Measurements from ENCODE around the gene FBXO42.
"Not testable (repeated sequence)": the region's sequence is repeated elsewhere in the genome, so short reads cannot be mapped to it uniquely, and the experiment has no call there.

The FBXO42 gene

DNA sequence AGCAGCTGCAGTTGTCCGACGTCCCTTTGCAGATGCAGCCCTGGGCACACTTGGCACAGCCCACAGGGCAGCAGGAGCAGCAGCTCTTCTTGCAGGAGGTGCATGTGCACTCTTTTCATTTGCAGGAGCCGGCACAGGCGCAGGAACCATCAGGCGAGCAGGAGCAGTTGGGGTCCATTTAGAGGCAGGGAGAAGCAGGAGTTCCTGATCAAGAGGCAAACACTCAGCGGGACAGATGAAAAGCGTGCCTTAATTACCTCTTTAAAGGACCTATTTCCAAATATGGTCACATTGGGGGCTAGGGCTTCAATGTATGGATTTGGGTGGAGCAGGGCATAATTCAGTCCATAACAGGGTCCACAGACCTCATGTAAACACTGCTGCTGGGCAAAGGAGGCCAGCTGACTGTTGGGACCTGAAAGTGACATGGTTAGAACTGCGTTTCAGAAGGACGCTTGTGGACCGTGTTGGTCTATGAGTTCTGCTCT lies 111.0 kb downstream of the FBXO42 start:
- DNase-seq, result no peak

DNA sequence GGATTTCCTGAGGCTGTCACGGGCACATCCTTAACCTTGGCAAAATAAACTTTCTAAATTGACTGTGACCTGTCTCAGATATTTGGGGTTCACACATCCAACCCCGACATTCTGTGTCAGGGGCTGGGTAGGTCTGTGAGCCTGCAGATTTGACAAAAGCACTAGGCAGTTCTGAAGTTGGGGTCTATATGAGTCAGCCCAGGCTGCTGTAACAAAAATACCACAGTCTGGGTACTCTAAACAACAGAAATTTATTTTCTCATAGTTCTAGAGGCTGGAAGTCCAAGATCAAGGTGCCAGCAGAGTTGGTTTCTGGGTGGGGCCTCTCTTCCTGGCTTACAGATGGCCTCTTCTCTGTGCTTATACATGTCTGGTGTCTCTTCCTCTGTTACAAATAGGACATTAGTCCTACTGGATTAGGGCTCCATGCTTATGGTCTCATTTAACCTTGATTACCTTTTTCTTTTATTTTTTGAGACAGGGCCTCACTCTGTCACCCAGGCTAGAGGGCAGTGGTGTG lies 112.2 kb downstream of the FBXO42 start:
- DNase-seq, result no peak

DNA sequence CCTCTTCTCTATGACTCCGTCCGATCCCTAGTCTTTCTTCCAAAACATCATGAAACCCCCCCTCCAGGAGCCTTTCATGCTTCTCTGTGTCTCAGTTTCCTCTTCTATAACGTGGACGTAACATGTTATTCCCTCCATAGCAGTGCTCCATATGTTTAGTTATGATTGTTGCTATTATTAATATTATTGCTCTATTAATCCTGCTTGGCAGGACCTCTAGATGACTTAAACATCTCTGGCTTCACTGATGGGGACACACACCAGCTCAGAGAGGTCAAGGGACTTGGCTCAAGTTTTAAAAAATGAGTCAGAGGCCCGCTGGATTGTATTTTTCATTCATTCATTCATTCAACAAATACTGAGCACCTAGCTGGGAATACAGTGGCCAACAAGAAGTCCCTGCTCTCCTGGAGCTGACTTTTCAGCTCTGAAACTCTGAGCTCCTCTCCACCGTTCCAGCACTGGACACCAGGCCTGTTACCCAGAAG lies 114.9 kb downstream of the FBXO42 start:
- DNase-seq, result no peak

DNA sequence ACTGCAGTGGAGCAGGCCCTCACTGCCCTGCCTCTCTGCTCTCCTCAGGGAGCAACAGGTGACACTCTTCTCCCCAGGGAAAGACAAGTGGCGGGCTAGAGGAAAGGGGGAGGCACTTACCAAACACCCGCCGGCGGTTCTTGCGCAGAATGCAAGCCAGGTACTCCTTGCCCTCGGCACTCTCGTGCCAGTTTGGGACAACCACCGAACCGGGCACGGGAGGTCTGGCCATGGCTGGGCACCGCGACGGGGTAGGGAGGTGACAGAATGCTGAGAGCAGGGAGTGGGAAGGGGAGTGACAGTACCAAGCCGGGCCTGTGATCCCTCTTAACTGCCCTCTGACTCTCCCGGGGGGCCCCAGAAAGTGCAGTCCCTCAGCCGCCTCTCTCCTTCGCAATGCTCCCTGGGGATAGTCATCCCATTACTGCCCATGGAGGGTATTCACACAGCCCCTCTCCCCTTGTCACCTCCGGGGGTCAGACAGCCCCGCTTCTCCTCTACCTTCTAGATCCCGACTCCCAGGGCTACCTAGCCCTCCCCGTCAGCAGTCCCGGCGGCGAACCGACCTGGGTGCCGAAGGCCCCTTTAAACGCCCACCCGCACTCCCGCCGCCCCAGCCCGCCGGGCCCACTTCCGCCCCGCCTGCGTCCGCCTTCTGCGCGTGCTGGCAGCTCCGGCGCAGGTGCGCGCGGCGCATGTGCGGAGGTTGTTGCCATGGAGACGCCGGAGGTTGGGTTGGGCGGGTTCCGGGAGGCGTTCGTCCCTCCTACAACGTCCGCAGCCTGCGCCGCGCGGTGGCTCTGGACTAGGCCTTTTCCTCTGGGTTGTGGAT lies 115.6 kb downstream of the FBXO42 start, which contains the start of gene CPLANE2:
Gene CPLANE2, minus strand, starts transcription at position 673 of the 832 bp plus-strand sequence. Its CDS starts 441 bp downstream, at position 232.
- DNase-seq, result peak; percentile 91

DNA sequence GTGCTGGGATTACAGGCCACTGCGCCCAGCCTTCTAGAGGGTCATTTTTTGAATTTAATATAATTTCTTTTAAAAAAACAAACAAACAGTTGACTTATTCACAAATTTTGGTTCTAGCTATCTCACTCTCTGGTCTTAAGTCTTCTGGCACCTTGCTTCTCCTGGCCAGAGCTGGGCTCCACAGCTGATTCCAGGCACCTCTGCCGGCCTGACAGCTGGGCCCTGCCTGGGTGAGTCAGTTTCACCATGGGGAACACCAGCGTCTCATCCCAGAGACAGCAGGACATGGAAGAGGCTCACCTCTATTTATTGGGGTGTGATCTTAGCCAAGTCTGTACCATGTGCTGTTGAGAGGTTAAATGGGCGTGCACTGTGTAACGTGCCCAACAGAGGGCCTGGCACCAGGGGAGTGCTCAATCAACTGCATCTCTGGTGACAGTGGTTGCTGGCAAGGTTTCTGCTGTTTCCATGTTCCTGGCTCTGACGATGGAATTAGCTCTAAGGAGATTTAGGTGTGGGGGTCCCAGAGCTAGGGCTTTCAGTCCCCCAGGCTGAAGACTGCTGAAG lies 116.3 kb downstream of the FBXO42 start:
- DNase-seq, result no peak

DNA sequence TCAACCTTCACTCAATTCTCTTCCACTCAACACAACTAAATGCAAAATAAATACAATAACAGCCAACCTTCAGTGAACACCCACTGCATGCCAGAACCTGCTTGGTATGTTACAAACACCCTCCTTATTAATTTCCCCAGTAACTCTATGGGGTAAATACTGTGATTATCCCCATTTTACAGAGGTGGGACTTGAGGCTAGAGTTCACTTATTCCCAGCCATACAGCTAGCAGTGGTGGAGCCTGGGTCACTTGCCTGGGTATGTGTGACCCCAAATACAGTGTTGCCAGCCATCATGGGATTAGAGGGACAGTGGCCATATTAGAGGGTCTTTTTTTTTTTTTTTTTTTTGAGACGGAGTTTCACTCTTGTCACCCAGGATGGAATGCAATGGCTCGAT lies 116.9 kb downstream of the FBXO42 start:
- DNase-seq, result no peak

DNA sequence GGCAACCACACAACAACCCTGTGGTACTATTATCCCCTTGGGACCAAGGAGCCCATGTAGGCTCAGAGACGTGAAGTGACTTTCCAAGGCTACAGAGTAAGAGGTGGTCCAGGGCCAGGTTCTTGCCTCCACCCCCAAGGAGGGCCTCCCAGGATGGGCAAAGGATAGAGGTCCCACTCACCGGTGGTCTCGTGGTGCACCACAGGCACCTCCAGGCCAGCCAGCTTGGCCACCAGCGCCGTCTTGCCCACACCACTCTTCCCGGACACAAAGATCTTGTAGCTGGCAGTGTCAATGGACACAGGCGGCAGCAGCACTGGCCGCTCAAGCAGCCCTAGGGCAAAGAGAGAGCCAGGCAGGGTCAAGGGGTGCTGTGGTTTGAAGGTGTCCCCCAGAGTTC lies 118.8 kb downstream of the FBXO42 start:
- DNase-seq, result no peak

DNA sequence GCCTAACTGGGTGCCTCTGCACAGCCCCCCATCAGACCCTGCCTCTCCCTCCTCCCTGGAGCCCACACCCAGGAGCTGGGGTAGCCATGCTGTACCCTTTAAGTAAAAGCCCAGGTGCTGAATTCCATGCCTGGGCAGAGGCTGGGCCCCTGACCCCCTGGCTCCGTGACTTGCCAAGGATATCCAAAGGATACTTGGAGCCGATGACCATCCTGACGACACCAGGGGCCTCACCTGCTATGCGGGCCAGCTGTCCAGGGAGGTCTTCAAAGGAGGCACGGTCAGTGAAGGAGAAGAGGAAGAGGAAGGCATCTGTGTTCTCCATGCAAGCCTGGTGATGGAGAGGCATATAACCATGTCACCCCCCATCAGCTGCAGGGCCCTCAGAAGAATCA lies 120.0 kb downstream of the FBXO42 start:
- no peak for DNase-seq

DNA sequence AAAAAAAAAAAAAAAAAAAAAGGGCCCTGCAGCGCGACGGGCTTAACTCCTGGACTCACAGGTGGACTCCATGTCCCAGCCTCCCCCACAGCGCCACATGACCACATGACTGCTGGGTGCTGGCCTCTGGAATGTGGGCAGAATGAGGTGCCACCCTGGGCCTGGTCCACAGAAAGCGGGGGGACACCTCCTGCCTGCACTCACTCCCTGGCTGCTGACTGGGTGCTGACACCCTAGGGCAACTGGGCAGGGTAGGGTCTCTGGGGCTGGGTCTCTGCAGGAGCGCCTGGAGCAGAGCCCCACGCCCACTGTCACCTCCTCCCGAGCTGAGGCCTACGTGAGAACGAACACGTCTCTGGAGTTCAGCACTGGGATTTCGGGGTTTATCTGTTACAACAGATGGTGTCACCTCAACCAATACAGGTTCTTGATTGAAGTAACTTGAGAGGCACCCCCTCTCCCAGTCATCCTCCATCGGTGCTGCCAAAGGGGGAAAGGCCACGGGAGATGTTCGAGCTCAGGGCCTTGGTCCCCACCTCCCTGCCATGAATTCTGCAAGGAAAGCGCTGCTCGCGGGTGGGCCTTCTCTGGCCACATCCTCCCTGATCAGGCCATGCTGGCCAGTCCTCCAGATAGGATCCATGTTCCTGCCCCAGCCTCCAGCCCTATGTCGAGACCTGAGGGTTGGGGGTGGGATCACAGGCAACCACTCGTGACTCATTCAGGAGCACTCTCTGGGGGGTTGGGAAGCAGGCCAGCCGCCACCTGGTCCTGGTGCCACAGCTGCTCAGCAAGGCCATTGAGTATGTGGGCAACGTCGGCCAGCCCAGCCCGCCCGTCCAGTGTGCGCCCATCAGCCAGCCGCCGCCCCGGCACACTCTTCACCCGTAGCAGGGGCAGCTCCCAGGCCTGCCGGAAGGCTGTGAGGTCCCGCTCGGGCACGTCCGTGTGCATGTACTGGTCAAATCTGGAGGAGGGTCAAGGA lies 120.7 kb downstream of the FBXO42 start:
- DNase-seq, result no peak

DNA sequence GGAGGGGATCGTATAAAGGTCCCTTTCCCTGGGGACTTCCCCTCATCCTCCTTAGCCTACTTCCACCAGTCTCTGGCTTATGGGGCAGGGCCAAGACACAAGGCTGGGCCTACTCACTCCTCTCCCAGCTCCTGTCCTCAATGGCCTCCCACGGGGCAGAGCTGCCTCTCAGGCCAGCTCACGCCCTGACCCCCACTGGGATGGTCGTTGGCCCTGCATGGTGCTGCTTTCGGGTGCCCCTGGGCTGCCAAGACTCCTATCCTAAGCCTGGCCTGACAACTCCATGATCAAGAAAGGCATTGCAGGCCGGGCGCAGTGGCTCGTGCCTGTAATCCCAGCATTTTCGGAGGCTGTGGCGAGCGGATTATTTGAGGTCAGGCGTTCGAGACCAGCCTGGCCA lies 121.5 kb downstream of the FBXO42 start:
- no peak for DNase-seq

DNA sequence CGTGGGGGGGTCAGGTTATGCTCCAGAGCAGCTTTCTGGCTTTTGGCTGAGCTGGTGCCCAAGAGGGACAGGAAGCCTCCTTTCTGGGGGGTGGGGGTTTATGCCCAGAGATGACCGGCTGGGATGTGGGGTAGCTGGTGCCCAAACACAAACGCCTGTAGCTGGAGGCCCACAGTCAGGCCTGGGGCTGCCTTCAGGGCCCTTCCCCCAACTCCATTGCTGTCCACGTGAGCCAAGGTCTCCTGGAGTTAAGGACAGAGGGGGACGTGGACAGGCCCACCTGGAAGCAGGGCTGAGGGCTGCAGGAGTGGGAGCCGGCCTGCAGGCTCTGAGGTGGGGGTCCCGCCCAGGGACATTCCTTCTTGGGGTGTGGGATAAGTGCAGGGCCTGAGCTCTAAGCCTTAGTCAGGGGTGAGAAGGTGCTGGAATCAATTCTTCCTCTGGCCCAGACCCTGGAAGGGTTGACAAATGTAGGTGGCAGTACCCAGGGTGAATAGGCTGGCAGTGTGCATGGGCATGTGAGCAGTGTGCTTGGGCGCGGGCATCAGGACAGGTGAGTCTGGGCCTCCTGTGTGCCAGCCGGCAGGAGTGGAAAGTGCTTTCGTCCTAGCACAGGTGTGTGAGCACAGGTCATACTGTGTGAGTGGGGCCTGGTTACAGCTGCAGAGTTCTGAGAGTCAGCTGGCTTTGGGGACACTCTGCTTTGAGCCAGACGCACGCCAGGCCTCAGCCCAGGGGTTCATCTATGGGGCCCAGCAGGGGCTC lies 122.1 kb downstream of the FBXO42 start:
- no peak for DNase-seq

DNA sequence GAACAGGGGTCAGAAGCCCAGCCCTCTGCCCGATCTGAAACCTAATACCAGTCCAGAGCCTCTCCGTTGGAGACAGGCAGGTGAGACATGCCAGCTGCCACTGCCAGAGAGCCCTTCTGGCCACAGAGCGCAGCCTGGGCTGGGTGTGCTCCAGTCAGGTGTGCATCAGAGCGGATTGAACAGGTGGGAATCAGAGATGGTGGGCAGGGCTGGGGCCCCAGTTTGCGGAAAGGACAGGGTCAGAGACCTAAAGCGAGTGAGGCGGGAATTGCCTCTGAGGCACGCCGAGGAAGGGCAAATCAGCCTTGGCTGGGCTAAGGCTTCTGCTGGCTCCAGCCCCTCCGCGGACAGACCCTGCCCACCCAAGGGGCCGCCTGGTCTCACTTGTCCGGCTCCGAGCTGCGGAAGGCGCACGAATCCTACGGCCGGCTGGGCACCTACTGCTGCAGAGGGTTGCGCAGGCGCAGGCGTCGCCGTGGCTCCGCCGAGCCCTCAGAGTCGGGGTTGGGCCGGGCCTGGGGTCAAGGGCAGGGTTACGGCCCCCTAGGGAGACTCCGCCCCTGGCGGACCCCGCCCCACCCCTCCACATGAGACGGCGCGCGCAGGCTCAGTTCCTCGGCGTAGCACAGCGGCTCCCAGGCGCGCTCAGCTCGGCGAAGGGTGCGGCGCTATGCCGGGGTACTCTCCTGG lies 125.6 kb downstream of the FBXO42 start:
- no peak for DNase-seq

DNA sequence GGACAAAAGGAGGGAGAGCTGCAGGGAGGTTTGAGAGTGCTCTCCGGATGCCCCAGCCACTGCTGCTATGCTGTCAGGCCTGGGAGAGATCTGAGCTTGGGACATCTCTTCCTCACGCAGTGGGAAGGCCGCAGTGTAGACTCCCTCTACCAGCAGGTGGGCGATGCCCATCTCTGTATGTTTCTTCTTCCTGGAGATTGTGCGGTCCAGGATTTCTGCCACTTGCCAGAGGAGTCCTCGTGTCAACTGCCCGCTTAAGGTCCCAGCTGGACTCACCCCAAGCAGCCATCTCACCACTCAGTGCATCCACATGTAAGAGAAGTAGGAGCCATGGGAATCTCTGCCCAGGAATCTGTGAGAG lies 126.2 kb downstream of the FBXO42 start:
- no peak for DNase-seq

DNA sequence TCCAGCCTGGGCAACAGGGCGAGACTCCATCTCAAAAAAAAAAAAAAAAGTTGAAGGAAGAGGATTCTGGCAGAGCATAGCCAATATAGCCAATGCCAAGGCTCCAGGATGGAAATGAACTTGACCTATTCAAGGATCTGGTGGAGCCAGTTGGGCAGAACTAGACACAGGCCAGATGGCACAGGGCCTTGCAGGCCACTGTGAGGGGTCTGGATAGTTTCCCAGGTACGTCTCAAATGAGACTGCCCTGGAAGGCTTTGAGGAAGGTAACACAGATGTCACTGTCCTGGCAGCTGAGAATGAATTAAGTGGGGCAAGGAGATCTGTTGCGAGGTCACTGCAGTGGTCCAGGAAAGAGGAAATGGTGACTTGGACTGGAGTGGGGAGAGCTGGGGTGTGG lies 127.8 kb downstream of the FBXO42 start:
- no peak for DNase-seq

DNA sequence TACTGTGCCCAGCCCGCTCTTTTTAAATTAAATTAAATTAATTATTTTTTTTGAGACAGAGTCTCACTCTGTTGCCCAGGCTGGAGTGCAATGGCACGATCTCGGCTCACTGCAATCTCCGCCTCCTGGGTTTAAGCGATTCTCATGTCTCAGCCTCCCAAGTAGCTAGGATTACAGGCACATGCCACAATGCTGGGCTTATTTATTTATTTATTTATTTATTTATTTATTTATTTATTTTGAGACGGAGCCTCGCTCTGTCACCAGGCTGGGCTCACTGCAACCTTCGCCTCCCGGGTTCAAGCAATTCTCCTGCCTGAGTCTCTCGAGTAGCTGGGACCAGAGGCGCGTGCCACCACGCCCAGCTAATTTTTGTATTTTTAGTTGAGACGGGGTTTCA lies 129.6 kb downstream of the FBXO42 start:
- DNase-seq, result not testable (repeated sequence)

DNA sequence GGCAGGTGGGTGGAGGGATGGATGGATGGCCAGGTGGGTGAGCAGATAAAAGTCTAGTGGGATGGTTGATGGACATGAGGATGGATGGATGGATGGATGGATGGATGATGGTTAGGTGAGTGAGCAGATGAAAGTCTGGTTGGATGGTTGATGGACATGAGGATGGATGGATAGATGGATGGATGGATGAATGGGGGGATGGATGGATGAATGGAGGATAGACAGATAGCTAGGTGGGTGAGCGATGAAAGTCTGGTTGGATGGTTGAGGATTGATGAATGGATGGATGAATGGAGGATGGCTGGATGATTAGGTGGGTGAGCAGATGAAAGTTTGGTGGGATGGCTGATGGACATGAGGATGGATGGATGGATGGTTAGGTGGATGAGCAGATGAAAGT lies 130.8 kb downstream of the FBXO42 start:
- DNase-seq, result no peak

DNA sequence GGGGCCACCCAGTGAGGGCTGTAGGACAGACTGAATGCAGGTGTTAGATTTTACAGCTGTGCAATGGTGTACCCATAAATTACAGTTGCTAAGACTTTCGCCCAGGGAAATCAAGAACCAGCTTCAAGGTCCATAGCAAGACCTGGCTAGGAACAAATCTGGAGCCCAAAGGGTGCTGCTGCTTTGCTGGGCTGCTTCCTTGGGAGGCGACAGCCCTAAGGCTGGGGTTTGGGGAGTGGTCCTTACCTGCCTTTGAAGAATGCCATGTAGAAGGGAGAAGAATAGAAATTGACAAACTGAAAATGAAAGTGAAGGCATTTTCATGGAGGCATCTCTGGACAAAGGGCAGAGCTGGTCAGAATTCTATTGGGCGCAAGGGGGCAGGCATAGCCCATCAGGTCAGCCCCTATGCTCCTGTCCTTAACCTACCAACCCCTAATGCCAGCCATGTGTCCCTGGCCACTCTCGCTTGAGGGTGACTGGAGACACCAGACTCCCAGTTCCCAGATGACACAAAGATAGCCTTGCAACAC lies 132.2 kb downstream of the FBXO42 start:
- no peak for DNase-seq

DNA sequence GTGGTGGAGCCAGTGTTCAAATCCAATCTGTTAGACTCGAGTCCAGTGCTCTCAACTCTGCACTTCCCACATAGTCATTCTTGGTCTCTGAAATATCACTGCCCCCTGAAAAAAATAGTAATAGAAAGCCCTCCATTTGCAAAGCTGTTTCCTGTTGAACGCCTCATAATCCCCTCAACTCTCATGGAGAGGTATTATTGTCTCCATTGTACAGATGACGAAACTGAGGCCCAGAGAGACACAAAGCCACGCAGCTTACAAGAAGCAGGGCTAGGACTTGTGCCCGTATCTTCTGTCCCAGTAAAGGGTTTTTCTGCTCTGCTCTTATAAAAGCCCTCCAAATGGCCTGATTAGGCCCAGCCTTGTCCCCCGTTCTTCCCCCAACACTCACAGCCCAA lies 133.6 kb downstream of the FBXO42 start:
- DNase-seq, result no peak

DNA sequence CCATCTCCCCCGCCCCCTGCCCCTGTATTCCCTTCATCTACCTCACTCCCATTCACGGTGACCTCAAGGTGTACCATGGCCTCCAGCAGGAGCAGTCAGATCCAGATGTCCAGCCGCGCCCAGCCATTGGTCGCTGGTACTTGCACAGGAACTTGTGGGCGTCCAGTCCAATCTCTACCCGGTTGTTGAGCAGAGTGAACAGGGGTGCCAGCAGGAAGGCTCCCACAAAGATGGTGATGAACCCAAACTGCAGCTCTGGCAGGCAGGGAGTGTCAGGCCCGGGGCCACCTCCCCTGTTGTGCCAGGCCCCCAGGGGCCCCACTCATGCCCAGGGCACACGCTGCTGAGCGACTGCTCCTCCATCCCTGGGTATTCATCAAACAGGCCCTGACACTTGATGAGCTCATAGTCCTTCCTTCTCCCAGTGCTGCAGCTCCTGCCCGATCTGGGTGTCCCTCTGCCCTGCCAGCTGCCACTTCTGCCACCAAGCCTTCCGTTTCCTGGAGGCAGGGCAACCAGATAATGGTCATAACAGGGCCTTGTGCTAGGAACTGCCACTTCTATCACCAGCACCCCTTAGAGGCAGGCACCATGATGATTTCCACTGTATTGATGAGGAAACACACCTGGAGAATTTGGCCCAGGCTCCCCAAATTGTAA lies 134.1 kb downstream of the FBXO42 start:
- no peak for DNase-seq

DNA sequence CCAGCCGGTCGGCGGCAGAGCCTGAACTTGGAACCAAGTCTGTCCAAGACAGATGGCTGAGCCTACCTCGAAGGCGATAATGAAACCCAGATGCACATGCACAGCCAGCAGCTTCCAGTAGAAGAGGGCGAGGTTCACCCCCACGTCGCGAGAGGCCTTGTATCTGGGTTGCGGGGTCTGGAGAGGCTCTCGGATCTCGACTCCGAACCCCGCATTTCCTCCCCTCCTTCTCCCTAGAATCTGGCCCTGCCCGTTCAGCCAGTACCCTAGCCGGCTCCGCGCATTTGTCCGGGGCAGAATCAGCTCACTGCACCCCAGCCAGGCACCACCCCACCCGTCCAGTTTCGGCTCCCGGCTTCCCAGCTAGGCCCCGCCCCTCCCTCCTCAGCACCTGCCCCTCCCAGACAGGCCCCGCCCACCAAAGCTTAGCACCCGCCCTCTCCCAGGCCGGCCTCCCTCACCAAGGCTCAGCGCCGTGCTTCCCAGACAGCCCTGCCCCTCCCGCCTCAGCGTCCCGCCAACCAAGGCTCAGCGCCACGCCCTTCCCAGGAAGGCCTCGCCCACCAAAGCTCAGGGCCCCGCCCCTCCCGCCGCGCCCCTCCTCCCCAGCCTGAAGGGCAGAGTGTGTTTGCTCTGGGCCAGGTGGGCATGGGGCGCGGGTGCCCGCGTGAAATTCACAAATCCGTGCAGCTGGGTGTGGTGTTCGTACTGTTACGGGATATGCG lies 135.1 kb downstream of the FBXO42 start:
- peak; percentile 99 for DNase-seq

Data from suppressor macrophage treated with lipopolysaccharide for 4 hours (primary cell).